H1 (cell line): Measurements from ENCODE around the gene ENTPD2. TPM values are rescaled to one million over a fixed set of nuclear protein-coding genes. Genes with fewer than 3 reads are reported as not detected.
A peak's percentile ranks its signal among the peaks of the same experiment; 100 is the strongest.

Experiments
- CTCF ChIA-PET: fragments of 300-600 bp; sonication (Branson Sonifier 250); formaldehyde crosslinking; loops from one replicate; lab custom pipeline; 2021; ENCODE audit not compliant: partially characterized antibody; lab: Charles Lee
- POLR2A ChIA-PET: fragments of 300-600 bp; sonication (Branson Sonifier 250); formaldehyde crosslinking; loops from one replicate; lab custom pipeline; 2021; ENCODE audit warnings: inconsistent platforms; ENCODE audit not compliant: partially characterized antibody; lab: Charles Lee
- DNase-seq, 2 experiments: peaks; one replicate each; pipeline versions ENCODE4 v3.0.0 to v3.0.0-alpha.2; 2010 to 2022; ENCODE audit warnings: low spot score in 2 of 2, low read depth in 1 of 2, mixed read lengths in 1 of 2
- FAIRE-seq: peaks from 2 replicates; lab custom pipeline; 2011; peaks lifted over from hg19 to GRCh38; lab: Jason Lieb, UNC
- H2AFZ ChIP-seq: 2 replicates; pipeline ENCODE4 v1.8.1; 2012; ENCODE audit warnings: low read length, inconsistent platforms
- H2AK5ac ChIP-seq: 2 replicates; pipeline ENCODE4 v1.6.1; 2013; ENCODE audit warnings: low read depth, low read length
- H2BK120ac ChIP-seq: replicated peaks from 2 replicates; pipeline ENCODE3; 2013; ENCODE audit warnings: low read depth, low read length, inconsistent platforms
- H2BK12ac ChIP-seq: 2 replicates; pipeline ENCODE4 v1.6.1; 2013; ENCODE audit warnings: low read depth, low read length
- H2BK15ac ChIP-seq: 2 replicates; pipeline ENCODE4 v1.6.1; 2013; ENCODE audit warnings: low read length
- H2BK20ac ChIP-seq: 2 replicates; pipeline ENCODE4 v1.6.1; 2013; ENCODE audit warnings: low read length
- H2BK5ac ChIP-seq: 2 replicates; pipeline ENCODE4 v1.6.1; 2013; ENCODE audit warnings: low read depth, low read length
- H3K14ac ChIP-seq: 2 replicates; pipeline ENCODE4 v1.6.1; 2013; ENCODE audit warnings: inconsistent platforms; ENCODE audit not compliant: insufficient read length
- H3K18ac ChIP-seq: 2 replicates; pipeline ENCODE4 v1.6.1; 2013; ENCODE audit warnings: low read length; ENCODE audit errors: extremely low read depth
- H3K23ac ChIP-seq: 2 replicates; pipeline ENCODE4 v1.6.1; 2013; ENCODE audit warnings: inconsistent platforms; ENCODE audit not compliant: insufficient read length
- H3K23me2 ChIP-seq: 2 replicates; pipeline ENCODE4 v1.6.1; 2013; ENCODE audit warnings: low read depth, low read length
- H3K27ac ChIP-seq: 2 replicates; pipeline ENCODE4 v1.6.1; 2011; ENCODE audit warnings: low read depth, low read length, inconsistent platforms
- H3K27me3 ChIP-seq, 4 experiments: replicated peaks in 1 of 4; 1 replicate in 1 of 4; 2 replicates in 3 of 4; pipeline versions ENCODE4 v1.6.1 to v1.8.1; 2011 to 2013; ENCODE audit warnings: low read length in 3 of 4, mild to moderate bottlenecking in 3 of 4, inconsistent platforms in 2 of 4, mixed read lengths in 2 of 4, moderate library complexity in 1 of 4; ENCODE audit not compliant: control insufficient read depth in 3 of 4, insufficient read depth in 3 of 4; ENCODE audit errors: extremely low read depth in 1 of 4
- H3K36me3 ChIP-seq, 4 experiments: 2 replicates each; pipeline versions ENCODE4 v1.6.1 to v1.8.1; 2011 to 2013; ENCODE audit warnings: mild to moderate bottlenecking in 4 of 4, low read length in 3 of 4, moderate library complexity in 2 of 4, control low read depth in 1 of 4, inconsistent platforms in 1 of 4; ENCODE audit not compliant: insufficient read depth in 4 of 4, control insufficient read depth in 2 of 4
- H3K4ac ChIP-seq: replicated peaks from 2 replicates; pipeline ENCODE3; 2013; ENCODE audit warnings: low read length, low read depth, mixed read lengths, inconsistent platforms; ENCODE audit not compliant: insufficient read length
- H3K4me1 ChIP-seq, 4 experiments: replicated peaks in 1 of 4; 1 replicate in 1 of 4; 2 replicates in 3 of 4; pipeline versions ENCODE4 v1.6.1 to v1.8.1; 2011 to 2013; ENCODE audit warnings: low read length in 3 of 4, inconsistent platforms in 2 of 4, mixed read lengths in 1 of 4; ENCODE audit not compliant: insufficient read depth in 4 of 4, control insufficient read depth in 3 of 4
- H3K4me2 ChIP-seq, 2 experiments: 2 replicates each; pipeline versions ENCODE4 v1.6.1 to v1.8.1; 2011 to 2013; ENCODE audit warnings: low read depth in 2 of 2, low read length in 2 of 2, control low read depth in 1 of 2, inconsistent platforms in 1 of 2, mild to moderate bottlenecking in 1 of 2; ENCODE audit not compliant: insufficient read depth in 1 of 2
- H3K4me3 ChIP-seq, 4 experiments: fragments of 200-600, 300-600 bp in 1 of 4; sonication (generic), shearing (Covaris generic), sonication (Bioruptor Twin) in 1 of 4; 2 replicates each; pipeline versions ENCODE4 v1.5.1 to v1.8.1; 2011 to 2016; ENCODE audit warnings: low read length in 4 of 4, low read depth in 3 of 4, control low read depth in 2 of 4, inconsistent platforms in 2 of 4, mild to moderate bottlenecking in 2 of 4, mixed read lengths in 1 of 4, moderate library complexity in 1 of 4; ENCODE audit not compliant: insufficient read depth in 2 of 4; ENCODE audit errors: extremely low read depth in 1 of 4
- H3K56ac ChIP-seq: replicated peaks from 2 replicates; pipeline ENCODE3; 2013; ENCODE audit warnings: low read depth, mild to moderate bottlenecking, mixed read lengths, low read length, inconsistent platforms; ENCODE audit not compliant: insufficient read length
- H3K79me1 ChIP-seq: 2 replicates; pipeline ENCODE4 v1.6.1; 2013; ENCODE audit warnings: low read depth, low read length, control low read depth
- H3K79me2 ChIP-seq, 2 experiments: 2 replicates each; pipeline versions ENCODE4 v1.6.1 to v1.8.1; 2012 to 2013; ENCODE audit warnings: low read length in 2 of 2, mild to moderate bottlenecking in 2 of 2, inconsistent platforms in 1 of 2; ENCODE audit not compliant: insufficient read depth in 2 of 2, control insufficient read depth in 1 of 2
- H3K9ac ChIP-seq, 4 experiments: replicated peaks in 1 of 4; 1 replicate in 1 of 4; 2 replicates in 3 of 4; pipeline versions ENCODE4 v1.6.1 to v1.8.1; 2011 to 2013; ENCODE audit warnings: low read depth in 3 of 4, low read length in 3 of 4, control low read depth in 2 of 4, mild to moderate bottlenecking in 2 of 4, moderate library complexity in 2 of 4, inconsistent platforms in 1 of 4; ENCODE audit errors: extremely low read depth in 1 of 4
- H3K9me3 ChIP-seq, 2 experiments: 2 replicates each; pipeline versions ENCODE4 v1.6.1 to v1.8.1; 2012 to 2013; ENCODE audit warnings: mild to moderate bottlenecking in 2 of 2, moderate library complexity in 2 of 2, control low read depth in 1 of 2, inconsistent platforms in 1 of 2, low read depth in 1 of 2, low read length in 1 of 2, mixed read lengths in 1 of 2; ENCODE audit not compliant: insufficient read depth in 2 of 2
- H4K20me1 ChIP-seq, 2 experiments: replicated peaks in 1 of 2; 2 replicates each; pipeline versions ENCODE3 to v1.8.1; 2011 to 2013; ENCODE audit warnings: inconsistent platforms in 2 of 2, low read length in 2 of 2, mild to moderate bottlenecking in 1 of 2; ENCODE audit not compliant: insufficient read depth in 2 of 2, control insufficient read depth in 1 of 2
- H4K5ac ChIP-seq: 2 replicates; pipeline ENCODE4 v1.6.1; 2013; ENCODE audit warnings: low read length, low read depth, mixed read lengths, inconsistent platforms; ENCODE audit not compliant: insufficient read length
- H4K8ac ChIP-seq: 2 replicates; pipeline ENCODE4 v1.8.0; 2013; ENCODE audit warnings: mild to moderate bottlenecking, moderate library complexity, low read length, inconsistent platforms; ENCODE audit not compliant: insufficient read depth; ENCODE audit errors: extremely low read depth
- H4K91ac ChIP-seq: replicated peaks from 2 replicates; pipeline ENCODE3; 2013; ENCODE audit warnings: low read length, mixed read lengths, inconsistent platforms; ENCODE audit not compliant: insufficient read length
- KDM4A ChIP-seq: IDR thresholded peaks from one replicate; pipeline ENCODE4 v1.7.1; 2012; ENCODE audit warnings: low read depth, mild to moderate bottlenecking, moderate library complexity, low read length, inconsistent platforms; ENCODE audit not compliant: severe bottlenecking
- MAFK ChIP-seq: IDR thresholded peaks from 2 replicates; pipeline ENCODE4 v1.6.1; 2012; ENCODE audit warnings: low read depth, mild to moderate bottlenecking, improper control_type of control experiment, low read length
- TEAD4 ChIP-seq: IDR thresholded peaks from 2 replicates; pipeline ENCODE4 v1.6.1; 2012; ENCODE audit warnings: low read depth, low read length, inconsistent platforms, mixed read lengths
- WGBS, 2 experiments: shearing (Covaris generic) in 1 of 2; methylation state at CpG; one replicate each; pipeline versions ENCODE4 v1.1.6 to v1.1.7; 2013 to 2015; ENCODE audit warnings: low lambda C conversion rate in 2 of 2, mixed read lengths in 2 of 2, inconsistent platforms in 1 of 2, low coverage in 1 of 2, missing lambda C conversion rate in 1 of 2; ENCODE audit not compliant: insufficient replicate concordance in 2 of 2, insufficient coverage in 1 of 2, insufficient read length in 1 of 2; ENCODE audit errors: extremely low coverage in 1 of 2, missing lambda C conversion rate in 1 of 2; 5-methylcytosine and 5-hydroxymethylcytosine counted together
- polyA plus RNA-seq, 7 experiments: library from polyadenylated mRNA; depleted of rRNA in 3 of 7; stranded (reverse) in 5 of 7; unstranded in 2 of 7; fragments of >200 nt in 5 of 7; fragments of 200-250 nt in 2 of 7; gene quantifications; 1 replicate in 5 of 7; 2 replicates in 1 of 7; 4 replicates in 1 of 7; pipeline versions ENCODE4 v1.2.1 to v1.2.3, GENCODE V29; 2011 to 2013; ENCODE audit warnings: missing spikeins in 2 of 7, mixed read lengths in 2 of 7
- total RNA-seq: library from RNA; stranded (reverse); fragmentation: NEBNext Ultra II Directional; extraction: Animal tissue kit (Norgen Biotek cat#: 25700); gene quantifications from 2 replicates; pipeline ENCODE4 v1.2.1, GENCODE V29; 2021

Gene ENTPD2
- total and polyA plus RNA-seq, 2 of the 8 experiments (the other 6 are each of a cell fraction or from before 2014, with no cell fraction given) = 0.65 to 3.8 TPM

GRCh38 chr9:137083394-137084004 lies 29.6 kb upstream of the ENTPD2 start:
- H3K18ac ChIP-seq = no peak overlapping the region
- no peak overlapping the region for H2AK5ac ChIP-seq
- 77% methylated on average over 11 of the region's 12 CpGs; no CpG with 5 or more reads in 1 of the 2 experiments for WGBS, 2 experiments
- no peak overlapping the region for H2BK15ac ChIP-seq
- H2BK5ac ChIP-seq = no peak overlapping the region
- peaks cover 0 to 7% of the 10 kb centered on the region in 2 experiments for H4K20me1 ChIP-seq
- peaks cover 0 to 18% (median 8%) of the 10 kb centered on the region in 4 experiments; a peak in 6 of 7 replicates for H3K4me1 ChIP-seq
- no peaks in the 10 kb centered on the region for H3K79me1 ChIP-seq
- H2BK12ac ChIP-seq = no peak overlapping the region
- no peak overlapping the region for H3K23ac ChIP-seq
- no peak overlapping the region for H3K56ac ChIP-seq
- H3K4me3 ChIP-seq = no peak overlapping the region
- H3K14ac ChIP-seq = no peak overlapping the region
- H2BK20ac ChIP-seq = no peak overlapping the region
- CTCF ChIA-PET = interaction anchor here (0.8 to 2.2 kb wide), 11 partner anchors 9 to 153 kb away, joined by 3 to 13 read pairs (median 4); partner anchors contain the start of gene TMEM210
- H4K8ac ChIP-seq = no peak overlapping the region
- no peak overlapping the region for H3K4me2 ChIP-seq
- H3K9me3 ChIP-seq = no peaks in the 10 kb centered on the region
- POLR2A ChIA-PET = interaction anchor here (0.7 to 1.2 kb wide), 2 partner anchors 13 to 65 kb away, joined by 3 read pairs; partner anchors contain the start of gene SAPCD2
- DNase-seq = no peak
- H3K27ac ChIP-seq = no peak overlapping the region
- no peak overlapping the region for H3K9ac ChIP-seq
- no peaks in the 10 kb centered on the region for H3K36me3 ChIP-seq
- H3K79me2 ChIP-seq = no peaks in the 10 kb centered on the region
- H2BK120ac ChIP-seq = no peak overlapping the region
- peaks cover 8 to 33% (median 19%) of the 10 kb centered on the region in 4 experiments for H3K27me3 ChIP-seq
- no peak overlapping the region for H4K91ac ChIP-seq
- no peak overlapping the region for H4K5ac ChIP-seq
- no peak for FAIRE-seq
- H3K23me2 ChIP-seq = peaks cover 17% of the 10 kb centered on the region; the same call in 1 of the 2 replicates
- no peak overlapping the region for H2AFZ ChIP-seq
- no peak overlapping the region for H3K4ac ChIP-seq
- TF ChIP-seq MAFK = peak; percentile 68; the same call in 1 of the 2 replicates
- no peak for TF ChIP-seq TEAD4
- no peak for TF ChIP-seq KDM4A
